Thymus (tissue), 11 donors: ENCODE data around the gene DRD3. TPM values are rescaled to one million over a fixed set of nuclear protein-coding genes. Genes with fewer than 3 reads are reported as not detected.

Source experiments
- DNase-seq, 9 donors: peaks; one replicate each; pipeline ENCODE4 v3.0.0-alpha.2; 2013; ENCODE audit warnings: low spot score in 9 of 9, low read depth in 6 of 9, missing footprints in 1 of 9
- H3K27ac ChIP-seq, 2 donors: one replicate each; pipeline ENCODE4 v1.5.1; 2013; ENCODE audit warnings: control low read depth in 1 of 2, low read depth in 1 of 2, low read length in 1 of 2, mild to moderate bottlenecking in 1 of 2, moderate library complexity in 1 of 2
- H3K27me3 ChIP-seq, 2 donors: one replicate each; pipeline ENCODE4 v1.5.1; 2013; ENCODE audit warnings: low read length in 1 of 2; ENCODE audit not compliant: control insufficient read depth in 2 of 2, insufficient read depth in 1 of 2
- H3K36me3 ChIP-seq, 2 donors: one replicate each; pipeline ENCODE4 v1.5.1; 2013; ENCODE audit warnings: low read length in 1 of 2, mild to moderate bottlenecking in 1 of 2, moderate library complexity in 1 of 2; ENCODE audit not compliant: control insufficient read depth in 2 of 2, insufficient read depth in 2 of 2
- H3K4me1 ChIP-seq, 2 donors: one replicate each; pipeline ENCODE4 v1.5.1; 2013; ENCODE audit warnings: low read length in 2 of 2; ENCODE audit not compliant: control insufficient read depth in 2 of 2, insufficient read depth in 2 of 2
- H3K4me3 ChIP-seq, 2 donors: one replicate each; pipeline ENCODE4 v1.5.1; 2013; ENCODE audit warnings: low read length in 2 of 2, control low read depth in 1 of 2, mild to moderate bottlenecking in 1 of 2
- H3K9me3 ChIP-seq, 2 donors: one replicate each; pipeline ENCODE4 v1.5.1; 2013; ENCODE audit warnings: low read length in 1 of 2, mild to moderate bottlenecking in 1 of 2; ENCODE audit not compliant: control insufficient read depth in 2 of 2, insufficient read depth in 1 of 2
- WGBS: extraction: QIAGEN DNeasy Blood & Tissue Kit; methylation state at CpG from one replicate; pipeline ENCODE4 v1.1.7; 2013; 5-methylcytosine and 5-hydroxymethylcytosine counted together
- polyA plus RNA-seq: library from polyadenylated mRNA; stranded (reverse); fragments of 200-250 nt; gene quantifications from one replicate; pipeline ENCODE4 v1.2.3, GENCODE V29; 2013
- total RNA-seq: library from RNA; stranded (reverse); fragments of 120-200 nt; gene quantifications from one replicate; pipeline ENCODE4 v1.2.4, GENCODE V29; 2013
- donor health status: healthy.

DRD3 gene
- total and polyA plus RNA-seq, 2 donors, result 0.05 TPM; not detected in 1

GRCh38 chr3:114103181-114103580 is 75.7 kb downstream of the DRD3 start:
- no peak for DNase-seq
- 98% methylated on average over 27 of the region's 27 CpGs for WGBS
- H3K4me3 ChIP-seq, result no peak overlapping the region
- no peak overlapping the region for H3K27ac ChIP-seq
- H3K9me3 ChIP-seq, result no peaks in the 10 kb centered on the region
- H3K27me3 ChIP-seq, result no peaks in the 10 kb centered on the region
- H3K4me1 ChIP-seq, result no peaks in the 10 kb centered on the region
- H3K36me3 ChIP-seq, result no peaks in the 10 kb centered on the region

- Histone ChIP-seq H3K4me1 (no peaks in the 10 kb centered on the region), H3K27ac (no peak overlapping the region)
- 92% methylated on average over 1 of the region's 1 CpG for WGBS
Measured at GRCh38 chr3:114101101-114101500, 77.8 kb downstream of the DRD3 start.

DNA sequence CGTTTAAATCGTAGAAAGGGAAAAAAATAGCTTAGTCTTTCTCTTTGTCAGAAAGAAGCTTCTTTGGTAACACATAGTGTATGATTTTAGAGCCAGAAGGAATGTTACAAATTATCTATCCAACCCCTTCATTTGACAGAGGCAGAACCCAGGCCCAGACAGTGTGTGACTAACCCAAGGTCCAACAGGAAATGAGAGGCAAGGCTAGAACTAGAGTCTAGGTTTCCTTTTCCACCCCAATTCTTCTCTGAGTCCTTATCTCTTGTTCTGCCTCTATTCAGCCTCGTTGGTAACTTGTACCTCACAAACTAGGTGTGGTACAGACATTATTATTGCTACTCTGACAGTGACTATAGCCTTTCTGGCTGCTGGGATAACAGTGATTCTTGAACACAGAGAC is 83.1 kb downstream of the DRD3 start:
- no peaks in the 10 kb centered on the region for H3K27me3 ChIP-seq
- no peaks in the 10 kb centered on the region for H3K36me3 ChIP-seq
- H3K4me3 ChIP-seq, result no peak overlapping the region
- 85% methylated on average over 3 of the region's 3 CpGs for WGBS
- H3K4me1 ChIP-seq, result no peaks in the 10 kb centered on the region
- no peak overlapping the region for H3K27ac ChIP-seq
- H3K9me3 ChIP-seq, result no peaks in the 10 kb centered on the region
- no peak for DNase-seq

More at GRCh38 chr3:114101101-114101500, 77.8 kb downstream of the DRD3 start:
- Histone ChIP-seq H3K4me3 (no peak overlapping the region), H3K9me3 (no peaks in the 10 kb centered on the region), H3K36me3 (no peaks in the 10 kb centered on the region), H3K27me3 (no peaks in the 10 kb centered on the region)
- no peak for DNase-seq

DNA sequence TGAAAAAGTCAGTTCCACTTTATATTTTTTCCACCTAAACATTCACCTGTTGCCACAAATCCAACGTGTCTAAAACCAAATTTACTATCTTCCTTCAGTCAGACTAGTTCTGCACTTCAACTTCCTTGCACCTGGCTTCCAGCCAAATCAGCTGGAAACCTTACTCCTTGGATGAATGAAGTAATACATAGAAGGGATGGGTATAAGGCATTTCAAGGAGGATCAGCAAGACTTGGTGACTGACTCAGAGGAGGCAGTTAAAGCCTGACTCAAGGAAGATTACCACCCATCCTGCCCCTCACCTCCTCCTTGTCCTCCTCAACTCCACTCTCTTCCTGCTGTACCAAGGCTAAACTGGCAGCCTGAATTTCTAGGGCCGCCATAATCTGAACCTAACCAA is 85.3 kb downstream of the DRD3 start:
- no peak overlapping the region for H3K27ac ChIP-seq
- DNase-seq, result no peak
- 51% methylated on average over 2 of the region's 2 CpGs for WGBS
- H3K9me3 ChIP-seq, result no peaks in the 10 kb centered on the region
- H3K27me3 ChIP-seq, result no peaks in the 10 kb centered on the region
- no peak overlapping the region for H3K4me3 ChIP-seq
- H3K4me1 ChIP-seq, result no peaks in the 10 kb centered on the region
- no peaks in the 10 kb centered on the region for H3K36me3 ChIP-seq

- WGBS, result 90% methylated on average over 3 of the region's 3 CpGs
- H3K27ac ChIP-seq, result no peak overlapping the region
- no peaks in the 10 kb centered on the region for H3K4me1 ChIP-seq
- H3K9me3 ChIP-seq, result no peaks in the 10 kb centered on the region
- DNase-seq, result no peak
- no peaks in the 10 kb centered on the region for H3K27me3 ChIP-seq
- no peak overlapping the region for H3K4me3 ChIP-seq
- H3K36me3 ChIP-seq, result no peaks in the 10 kb centered on the region
Measured at GRCh38 chr3:114093016-114093380, 85.9 kb downstream of the DRD3 start.

DNA sequence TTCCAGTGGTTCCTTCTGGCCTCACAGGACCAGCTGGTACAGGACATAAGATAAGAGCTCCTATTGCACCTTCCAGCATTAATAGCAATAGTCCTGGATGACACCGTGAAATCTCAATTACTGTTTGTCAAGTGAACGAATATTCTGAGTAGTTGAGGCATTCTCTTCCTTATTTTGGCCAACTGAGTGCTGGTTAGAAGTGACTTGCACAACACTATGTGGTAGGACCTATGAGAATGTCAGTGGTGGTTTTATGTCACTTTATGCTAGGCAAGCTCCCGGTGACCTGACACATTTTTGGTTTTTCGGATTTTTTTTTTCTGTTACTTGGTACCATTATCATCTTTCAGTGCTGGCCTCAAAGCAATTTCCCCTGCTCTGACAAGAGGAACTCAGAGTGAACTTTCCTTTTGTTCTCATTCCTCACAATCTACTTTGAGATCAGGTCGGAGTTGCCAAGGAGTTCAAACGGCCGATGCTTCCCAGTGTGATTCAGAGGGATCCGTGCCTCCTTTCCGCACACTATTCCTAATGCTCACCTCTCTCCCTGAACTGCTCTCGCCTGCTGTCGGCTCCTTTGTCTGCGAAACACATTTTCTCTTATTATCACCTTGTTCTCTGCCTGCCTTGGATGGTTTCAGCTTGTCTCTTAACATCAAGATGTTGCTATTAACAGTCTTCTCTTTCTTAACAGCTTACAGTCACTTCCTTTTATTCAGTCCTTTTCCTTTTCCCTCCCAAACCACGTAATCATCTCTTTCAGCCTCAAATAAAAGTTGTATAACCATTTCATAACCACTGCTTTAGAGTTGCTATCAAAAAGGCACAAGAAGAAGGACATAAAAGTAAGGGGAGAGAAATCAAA is 86.5 kb downstream of the DRD3 start:
- Histone ChIP-seq H3K4me1 (no peaks in the 10 kb centered on the region), H3K4me3 (no peak overlapping the region), H3K9me3 (no peaks in the 10 kb centered on the region), H3K36me3 (peaks cover 0 to 4% of the 10 kb centered on the region in 2 donors), H3K27me3 (no peaks in the 10 kb centered on the region), H3K27ac (no peak overlapping the region)
- WGBS, result 50% methylated on average over 13 of the region's 13 CpGs
- no peak for DNase-seq

- no peaks in the 10 kb centered on the region for H3K9me3 ChIP-seq
- H3K36me3 ChIP-seq, result peaks cover 6 to 24% of the 10 kb centered on the region in 2 donors
- H3K4me3 ChIP-seq, result no peak overlapping the region
- no peaks in the 10 kb centered on the region for H3K27me3 ChIP-seq
- H3K4me1 ChIP-seq, result no peaks in the 10 kb centered on the region
- no peak for DNase-seq
- H3K27ac ChIP-seq, result no peak overlapping the region
Measured at GRCh38 chr3:114089675-114090074, 89.2 kb downstream of the DRD3 start.

GRCh38 chr3:114086356-114086755 is 92.5 kb downstream of the DRD3 start:
- H3K9me3 ChIP-seq, result no peaks in the 10 kb centered on the region
- no peak for DNase-seq
- no peaks in the 10 kb centered on the region for H3K27me3 ChIP-seq
- H3K27ac ChIP-seq, result no peak overlapping the region
- WGBS, result 96% methylated on average over 2 of the region's 2 CpGs
- H3K36me3 ChIP-seq, result peaks cover 6 to 35% of the 10 kb centered on the region in 2 donors
- no peaks in the 10 kb centered on the region for H3K4me1 ChIP-seq
- no peak overlapping the region for H3K4me3 ChIP-seq

GRCh38 chr3:114083112-114083511 is 95.7 kb downstream of the DRD3 start:
- over 99% methylated on average over 2 of the region's 2 CpGs for WGBS
- Histone ChIP-seq H3K4me1 (no peaks in the 10 kb centered on the region), H3K27me3 (no peaks in the 10 kb centered on the region), H3K27ac (no peak overlapping the region), H3K9me3 (no peaks in the 10 kb centered on the region), H3K36me3 (peaks cover 6 to 55% of the 10 kb centered on the region in 2 donors), H3K4me3 (no peak overlapping the region)
- DNase-seq, result no peak
